Thyroid gland (tissue), 4 donors: ENCODE results near the gene HIVEP3.

ENCODE experiments used
- CTCF ChIP-seq, 6 experiments: fragments of 200-600 bp in 3 of 6; fragments of 450-650 bp in 3 of 6; sonication (generic) in 3 of 6; IDR thresholded peaks; one replicate each; pipeline ENCODE4 v1.5.1; 2016 to 2019; ENCODE audit warnings: antibody characterized with exemption in 6 of 6, mild to moderate bottlenecking in 2 of 6, inconsistent platforms in 1 of 6, moderate library complexity in 1 of 6
- POLR2A ChIP-seq, 2 donors: fragments of 450-650 bp; IDR thresholded peaks; one replicate each; pipeline ENCODE4 v1.6.1; 2017; ENCODE audit warnings: antibody characterized with exemption in 2 of 2, mild to moderate bottlenecking in 2 of 2, moderate library complexity in 1 of 2

GRCh38 chr1:41882486-41882885 is 36.2 kb downstream of the HIVEP3 start:
- TF ChIP-seq CTCF (IDR thresholded peaks at IDR 0.05) (no peak), POLR2A (IDR thresholded peaks at IDR 0.05) (no peak)
